Activated CD8-positive, alpha-beta T cell treated with anti-CD3 and anti-CD28 coated beads, Interleukin-2, amount 10 ng/mL, durations not matched to agents 7 days and 5 days (primary cell): ENCODE results near the gene PDE3A. TPM values are rescaled to one million over a fixed set of nuclear protein-coding genes. Genes with fewer than 3 reads are reported as not detected.
"Not testable (repeated sequence)": the region's sequence is repeated elsewhere in the genome, so short reads cannot be mapped to it uniquely, and the experiment has no call there.

Experiments used
- ATAC-seq: fragments of 150-1000 bp; cut with Tn5 transposase; one replicate; pipeline ENCODE4 v1.10.0; 2021; ENCODE audit warnings: moderate library complexity
- CTCF ChIA-PET: fragments of 350-600 bp; sonication (Branson Sonifier 250); formaldehyde crosslinking; loops from one replicate; lab custom pipeline; 2021; ENCODE audit warnings: antibody characterized with exemption; lab: Charles Lee
- POLR2A ChIA-PET: fragments of 350-600 bp; sonication (Branson Sonifier 250); formaldehyde crosslinking; loops from one replicate; lab custom pipeline; 2021; ENCODE audit warnings: antibody characterized with exemption; lab: Charles Lee
- DNase-seq: peaks from one replicate; pipeline ENCODE4 v3.0.0-alpha.2; 2020
- H3K27ac Mint-ChIP-seq: one replicate; pipeline ENCODE4 v1.8.0; 2021; ENCODE audit warnings: mild to moderate bottlenecking, mixed read lengths
- H3K27me3 Mint-ChIP-seq: one replicate; pipeline ENCODE4 v1.8.0; 2021; ENCODE audit warnings: low read depth, mixed read lengths
- H3K36me3 Mint-ChIP-seq: one replicate; pipeline ENCODE4 v1.8.0; 2021; ENCODE audit warnings: low read depth, mixed read lengths
- H3K4me1 Mint-ChIP-seq: one replicate; pipeline ENCODE4 v1.8.0; 2021; ENCODE audit warnings: low read depth, mixed read lengths
- H3K4me3 Mint-ChIP-seq: one replicate; pipeline ENCODE4 v1.8.0; 2021; ENCODE audit warnings: mild to moderate bottlenecking, mixed read lengths
- H3K9me3 Mint-ChIP-seq: one replicate; pipeline ENCODE4 v1.8.0; 2022; ENCODE audit warnings: mixed read lengths; ENCODE audit not compliant: insufficient read depth
- total RNA-seq, 2 experiments: library from RNA; stranded (reverse); gene quantifications; one replicate each; pipeline ENCODE4 v1.2.3, GENCODE V29; 2021

The PDE3A gene
- total RNA-seq, 2 experiments from 2014 or later: not detected

DNA sequence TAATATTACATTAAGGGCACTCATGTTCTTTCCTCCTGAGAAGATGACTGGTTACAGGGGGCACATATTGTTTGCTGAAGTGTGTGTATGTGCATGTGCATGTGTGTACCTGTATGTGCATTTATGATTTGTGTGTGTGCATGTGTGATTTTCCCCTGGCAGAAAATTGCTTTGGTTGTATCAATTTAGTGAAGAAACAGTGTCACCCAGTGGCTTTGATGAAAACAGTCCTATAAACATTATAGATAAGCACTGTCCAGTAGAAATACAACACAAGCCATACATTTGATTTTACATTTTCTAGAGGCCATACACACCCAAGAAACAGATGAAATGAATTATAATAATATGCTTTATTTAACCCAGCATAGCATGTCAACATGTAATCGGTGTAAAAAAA lies 8.6 kb downstream of the PDE3A start:
- ChIA-PET CTCF (interaction anchor here (0.7 kb wide), 1 partner anchor 636 kb away, joined by 3 read pairs; no protein-coding TSS in a partner anchor), POLR2A (no interaction called here)
- Mint-ChIP-seq H3K4me1 (no peaks in the 10 kb centered on the region), H3K27me3 (peaks cover 14% of the 10 kb centered on the region), H3K27ac (no peak overlapping the region), H3K9me3 (no peaks in the 10 kb centered on the region), H3K4me3 (no peak overlapping the region), H3K36me3 (no peaks in the 10 kb centered on the region)
- no peak for ATAC-seq
- DNase-seq: no peak

DNA sequence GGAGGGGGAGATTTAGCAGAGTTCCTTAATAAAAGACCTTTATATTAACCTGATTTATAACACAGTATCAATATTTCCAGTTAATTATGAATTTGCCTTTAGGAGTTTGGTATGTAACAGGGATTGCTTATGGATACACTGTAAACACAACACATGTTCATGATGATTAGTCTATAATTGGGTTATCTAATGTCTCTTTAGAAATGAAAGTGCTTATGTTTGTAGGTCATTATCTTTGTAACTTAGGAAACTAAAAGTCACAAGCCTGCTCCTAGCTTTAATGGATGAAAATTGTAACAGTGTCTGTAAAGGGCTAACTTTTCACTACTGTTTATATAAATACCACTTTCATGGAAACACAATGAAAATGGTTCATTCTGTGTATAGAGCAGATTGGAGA lies 9.4 kb downstream of the PDE3A start:
- H3K9me3 Mint-ChIP-seq: no peaks in the 10 kb centered on the region
- no peaks in the 10 kb centered on the region for H3K36me3 Mint-ChIP-seq
- no peak for ATAC-seq
- POLR2A ChIA-PET: no interaction called here
- peaks cover 11% of the 10 kb centered on the region for H3K27me3 Mint-ChIP-seq
- no peak overlapping the region for H3K4me3 Mint-ChIP-seq
- no peaks in the 10 kb centered on the region for H3K4me1 Mint-ChIP-seq
- DNase-seq: no peak
- no peak overlapping the region for H3K27ac Mint-ChIP-seq
- CTCF ChIA-PET: no interaction called here

- H3K9me3 Mint-ChIP-seq: no peaks in the 10 kb centered on the region
- H3K4me3 Mint-ChIP-seq: no peak overlapping the region
- no peak for ATAC-seq
- no peaks in the 10 kb centered on the region for H3K27me3 Mint-ChIP-seq
- POLR2A ChIA-PET: no interaction called here
- H3K4me1 Mint-ChIP-seq: no peaks in the 10 kb centered on the region
- no peaks in the 10 kb centered on the region for H3K36me3 Mint-ChIP-seq
- H3K27ac Mint-ChIP-seq: no peak overlapping the region
- CTCF ChIA-PET: no interaction called here
- DNase-seq: no peak
Measured at GRCh38 chr12:20382117-20382516, 13.8 kb downstream of the PDE3A start.

DNA sequence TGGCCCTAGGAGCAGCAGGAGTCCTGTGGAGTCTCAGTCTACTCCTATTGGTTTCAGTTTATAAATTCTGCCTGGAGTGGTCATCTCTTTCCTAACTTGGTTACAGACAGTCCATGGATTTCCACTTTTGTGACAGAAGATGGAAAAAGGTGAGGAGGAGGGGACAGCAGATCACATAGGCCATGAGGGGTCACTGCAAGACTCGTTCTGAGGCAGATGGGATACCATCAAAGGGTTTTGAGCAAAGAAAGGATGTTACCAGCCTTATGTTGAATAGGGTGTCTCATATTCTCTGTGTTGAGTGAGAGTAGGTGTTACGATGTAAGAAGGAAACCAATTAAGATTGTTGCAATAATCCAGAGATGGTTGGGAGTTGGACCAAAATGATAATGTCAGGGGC lies 15.3 kb downstream of the PDE3A start:
- ChIA-PET CTCF (no interaction called here), POLR2A (no interaction called here)
- Mint-ChIP-seq H3K36me3 (no peaks in the 10 kb centered on the region), H3K4me1 (no peaks in the 10 kb centered on the region), H3K27ac (no peak overlapping the region), H3K4me3 (no peak overlapping the region), H3K27me3 (no peaks in the 10 kb centered on the region), H3K9me3 (no peaks in the 10 kb centered on the region)
- DNase-seq (no peak), ATAC-seq (no peak)

GRCh38 chr12:20384836-20385235 lies 16.5 kb downstream of the PDE3A start:
- POLR2A ChIA-PET, CTCF ChIA-PET, H3K27me3 Mint-ChIP-seq, H3K9me3 Mint-ChIP-seq, H3K4me1 Mint-ChIP-seq, H3K36me3 Mint-ChIP-seq, ATAC-seq, DNase-seq, H3K27ac Mint-ChIP-seq, H3K4me3 Mint-ChIP-seq: not testable (repeated sequence)

DNA sequence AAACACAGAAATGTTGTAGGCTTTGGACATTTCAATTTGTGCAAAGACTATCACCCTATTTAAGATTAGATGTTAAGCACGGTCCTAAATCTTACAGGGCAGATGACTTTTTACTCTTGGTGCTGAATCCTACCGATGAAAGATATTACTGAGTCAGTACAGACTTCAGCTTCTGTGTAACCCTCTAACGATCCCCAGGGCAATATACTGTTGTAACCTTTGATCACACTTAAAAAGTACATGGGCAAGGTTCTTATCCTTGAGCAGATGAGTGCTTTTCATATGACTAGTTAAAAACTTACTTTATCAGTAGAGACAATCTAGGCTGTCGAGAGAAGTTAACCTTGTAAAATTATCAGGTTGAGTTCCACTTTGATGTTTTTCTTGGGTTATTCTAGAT lies 22.5 kb downstream of the PDE3A start:
- ChIA-PET CTCF (no interaction called here), POLR2A (interaction anchor here (0.6 kb wide), 1 partner anchor 1703 kb away, joined by 3 read pairs; no protein-coding TSS in a partner anchor)
- DNase-seq (no peak), ATAC-seq (no peak)
- H3K27ac Mint-ChIP-seq: no peak overlapping the region
- no peaks in the 10 kb centered on the region for H3K4me1 Mint-ChIP-seq
- H3K4me3 Mint-ChIP-seq: no peak overlapping the region
- no peaks in the 10 kb centered on the region for H3K9me3 Mint-ChIP-seq
- H3K36me3 Mint-ChIP-seq: no peaks in the 10 kb centered on the region
- H3K27me3 Mint-ChIP-seq: no peaks in the 10 kb centered on the region

DNA sequence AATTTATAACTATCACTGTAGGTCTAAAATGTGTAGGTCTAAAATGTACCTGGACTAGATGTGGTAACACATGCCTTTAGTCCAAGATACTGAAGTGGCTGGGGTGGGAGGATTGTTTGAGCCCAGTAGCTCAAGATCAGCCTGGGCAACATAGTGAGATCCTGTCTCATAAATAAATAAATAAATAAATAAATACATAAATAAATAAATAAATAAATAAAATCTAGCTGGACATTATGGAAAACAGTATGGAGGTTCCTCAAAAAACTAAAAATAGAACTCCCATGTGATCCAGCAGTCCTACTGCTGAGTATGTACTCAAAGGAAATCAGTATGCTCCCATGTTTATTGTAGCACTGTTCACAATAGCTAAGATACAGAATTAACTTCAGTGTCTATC lies 24.0 kb downstream of the PDE3A start:
- ChIA-PET CTCF (interaction anchor here (0.6 kb wide), 1 partner anchor 475 kb away, joined by 4 read pairs; no protein-coding TSS in a partner anchor), POLR2A (no interaction called here)
- no peak for ATAC-seq
- DNase-seq: no peak
- no peaks in the 10 kb centered on the region for H3K27me3 Mint-ChIP-seq
- no peaks in the 10 kb centered on the region for H3K36me3 Mint-ChIP-seq
- H3K27ac Mint-ChIP-seq: no peak overlapping the region
- no peaks in the 10 kb centered on the region for H3K4me1 Mint-ChIP-seq
- no peak overlapping the region for H3K4me3 Mint-ChIP-seq
- H3K9me3 Mint-ChIP-seq: no peaks in the 10 kb centered on the region

GRCh38 chr12:20393707-20394106 lies 25.4 kb downstream of the PDE3A start:
- H3K36me3 Mint-ChIP-seq: no peaks in the 10 kb centered on the region
- no peaks in the 10 kb centered on the region for H3K27me3 Mint-ChIP-seq
- CTCF ChIA-PET: no interaction called here
- ATAC-seq (no peak), DNase-seq (no peak)
- no peak overlapping the region for H3K27ac Mint-ChIP-seq
- H3K9me3 Mint-ChIP-seq: no peaks in the 10 kb centered on the region
- H3K4me1 Mint-ChIP-seq: peaks cover 6% of the 10 kb centered on the region
- POLR2A ChIA-PET: no interaction called here
- no peak overlapping the region for H3K4me3 Mint-ChIP-seq

- Mint-ChIP-seq H3K4me1 (peaks cover 11% of the 10 kb centered on the region), H3K36me3 (no peaks in the 10 kb centered on the region), H3K9me3 (no peaks in the 10 kb centered on the region), H3K27me3 (no peaks in the 10 kb centered on the region), H3K27ac (no peak overlapping the region), H3K4me3 (no peak overlapping the region)
- ATAC-seq: no peak
- CTCF ChIA-PET: no interaction called here
- POLR2A ChIA-PET: no interaction called here
- DNase-seq: no peak
Measured at GRCh38 chr12:20395791-20396550, 27.6 kb downstream of the PDE3A start.

DNA sequence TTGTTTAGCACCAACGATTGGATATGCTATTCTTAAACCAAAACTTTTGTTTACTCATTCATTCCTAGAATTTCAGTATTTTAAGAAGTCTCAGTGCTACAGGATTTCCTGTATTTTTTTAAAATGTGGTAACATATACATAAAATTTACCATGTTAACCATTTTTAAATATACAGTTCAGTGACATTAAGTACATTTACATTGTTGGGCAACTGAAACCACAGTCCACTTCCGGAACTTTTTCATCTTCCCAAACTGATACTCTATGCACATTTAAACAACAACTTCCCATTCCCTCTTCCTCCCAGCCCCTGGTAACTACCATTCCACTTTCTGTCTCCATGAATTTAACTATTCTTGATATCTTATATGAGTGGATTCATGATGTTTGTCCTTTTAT lies 30.3 kb downstream of the PDE3A start:
- no peaks in the 10 kb centered on the region for H3K27me3 Mint-ChIP-seq
- H3K9me3 Mint-ChIP-seq: no peaks in the 10 kb centered on the region
- POLR2A ChIA-PET: no interaction called here
- H3K4me3 Mint-ChIP-seq: no peak overlapping the region
- no peak overlapping the region for H3K27ac Mint-ChIP-seq
- H3K4me1 Mint-ChIP-seq: peaks cover 11% of the 10 kb centered on the region
- CTCF ChIA-PET: no interaction called here
- H3K36me3 Mint-ChIP-seq: no peaks in the 10 kb centered on the region
- no peak for DNase-seq
- no peak for ATAC-seq

GRCh38 chr12:20400003-20400402 lies 31.7 kb downstream of the PDE3A start:
- Mint-ChIP-seq H3K4me3 (no peak overlapping the region), H3K9me3 (no peaks in the 10 kb centered on the region), H3K4me1 (peaks cover 11% of the 10 kb centered on the region), H3K27ac (no peak overlapping the region), H3K36me3 (no peaks in the 10 kb centered on the region), H3K27me3 (no peaks in the 10 kb centered on the region)
- DNase-seq (no peak), ATAC-seq (no peak)
- CTCF ChIA-PET: no interaction called here
- POLR2A ChIA-PET: no interaction called here

GRCh38 chr12:20403230-20403629 lies 34.9 kb downstream of the PDE3A start:
- H3K27me3 Mint-ChIP-seq: peaks cover 2% of the 10 kb centered on the region

More at GRCh38 chr12:20403230-20403629, 34.9 kb downstream of the PDE3A start:
- Mint-ChIP-seq H3K4me3 (no peak overlapping the region), H3K27ac (no peak overlapping the region), H3K36me3 (no peaks in the 10 kb centered on the region), H3K9me3 (no peaks in the 10 kb centered on the region), H3K4me1 (peaks cover 7% of the 10 kb centered on the region)
- ATAC-seq: no peak
- POLR2A ChIA-PET: no interaction called here
- no peak for DNase-seq
- CTCF ChIA-PET: no interaction called here
